Measurements from ENCODE around the gene PCGF5.

GRCh38 chr10:91319336-91319735 is 98.9 kb downstream of the PCGF5 start:
- TF ChIP-seq CTCF (IDR thresholded peaks at IDR 0.05) (no peak), POLR2A (IDR thresholded peaks at IDR 0.05) (no peak)
